ENCODE data around the gene TPMT.

Gene TPMT

GRCh38 chr6:18122128-18123093 lies 32.5 kb downstream of the TPMT start, which contains the start of gene NHLRC1:
Gene NHLRC1, minus strand, starts transcription at chr6:18122677. Its CDS starts 71 bp downstream, at chr6:18122606.
- no peak for DNase-seq
- H3K27ac ChIP-seq (ENCODE audit: low read length): no peak within 1 kb of the TSS

GRCh38 chr6:18121580-18122127 lies 33.2 kb downstream of the TPMT start:
- H2AFZ ChIP-seq (ENCODE audit: low read depth, low read length): no peak overlapping the region
- H3K27ac ChIP-seq (ENCODE audit: low read length): no peak overlapping the region
- H3K4me2 ChIP-seq (ENCODE audit: insufficient read depth, low read length): no peak overlapping the region
- no peaks in the 10 kb centered on the region for H3K9me3 ChIP-seq (ENCODE audit: insufficient read depth, low read length, severe bottlenecking)
- no peaks in the 10 kb centered on the region for H4K20me1 ChIP-seq (ENCODE audit: insufficient read depth, low read length)
- H3K79me2 ChIP-seq (ENCODE audit: insufficient read depth, low read length): no peaks in the 10 kb centered on the region
- H3K27me3 ChIP-seq (ENCODE audit: insufficient read depth, low read length, poor library complexity): no peaks in the 10 kb centered on the region
- H3K4me1 ChIP-seq (ENCODE audit: insufficient read depth, low read length): no peaks in the 10 kb centered on the region
- H3K4me3 ChIP-seq (ENCODE audit: low read depth in 1 of 2, low read length in 2 of 2): no peak overlapping the region
- ATAC-seq (ENCODE audit: insufficient read depth, low read depth) (no peak), DNase-seq (peak; percentile 4)
- H3K9ac ChIP-seq (ENCODE audit: low read depth, low read length): no peak overlapping the region
- no peaks in the 10 kb centered on the region for H3K36me3 ChIP-seq (ENCODE audit: insufficient read depth, low read length)
- TF ChIP-seq EZH2 (IDR thresholded peaks at IDR 0.05; ENCODE audit: borderline replicate concordance, low read depth, low read length, severe bottlenecking): no peak
- TF ChIP-seq CTCF (IDR thresholded peaks at IDR 0.05; ENCODE audit: borderline replicate concordance, extremely low read depth, low read length, poor library complexity, severe bottlenecking): peak; percentile 26

More at GRCh38 chr6:18122128-18123093, 32.5 kb downstream of the TPMT start, which contains the start of gene NHLRC1:
- Histone ChIP-seq H3K4me2 (ENCODE audit: insufficient read depth, low read length) (no peak within 1 kb of the TSS), H3K9me3 (ENCODE audit: insufficient read depth, low read length, severe bottlenecking) (no peaks in the 10 kb centered on the region), H3K4me3 (ENCODE audit: low read depth in 1 of 2, low read length in 2 of 2) (no peak within 1 kb of the TSS), H3K27me3 (ENCODE audit: insufficient read depth, low read length, poor library complexity) (no peaks in the 10 kb centered on the region), H4K20me1 (ENCODE audit: insufficient read depth, low read length) (no peaks in the 10 kb centered on the region), H3K36me3 (ENCODE audit: insufficient read depth, low read length) (no peaks in the 10 kb centered on the region), H3K4me1 (ENCODE audit: insufficient read depth, low read length) (no peaks in the 10 kb centered on the region), H3K9ac (ENCODE audit: low read depth, low read length) (no peak within 1 kb of the TSS), H2AFZ (ENCODE audit: low read depth, low read length) (no peak within 1 kb of the TSS), H3K79me2 (ENCODE audit: insufficient read depth, low read length) (no peaks in the 10 kb centered on the region)
- no peak for ATAC-seq (ENCODE audit: insufficient read depth, low read depth)
- TF ChIP-seq CTCF (IDR thresholded peaks at IDR 0.05; ENCODE audit: borderline replicate concordance, extremely low read depth, low read length, poor library complexity, severe bottlenecking): peak; percentile 26
- no peak for TF ChIP-seq EZH2 (IDR thresholded peaks at IDR 0.05; ENCODE audit: borderline replicate concordance, low read depth, low read length, severe bottlenecking)

- Histone ChIP-seq H3K4me1 (ENCODE audit: insufficient read depth, low read length) (no peaks in the 10 kb centered on the region), H3K27ac (ENCODE audit: low read length) (no peak overlapping the region), H3K4me2 (ENCODE audit: insufficient read depth, low read length) (no peak overlapping the region), H3K9ac (ENCODE audit: low read depth, low read length) (no peak overlapping the region), H3K36me3 (ENCODE audit: insufficient read depth, low read length) (no peaks in the 10 kb centered on the region), H3K9me3 (ENCODE audit: insufficient read depth, low read length, severe bottlenecking) (no peaks in the 10 kb centered on the region), H3K79me2 (ENCODE audit: insufficient read depth, low read length) (no peaks in the 10 kb centered on the region), H2AFZ (ENCODE audit: low read depth, low read length) (no peak overlapping the region), H3K27me3 (ENCODE audit: insufficient read depth, low read length, poor library complexity) (peaks cover 5% of the 10 kb centered on the region), H3K4me3 (ENCODE audit: low read depth in 1 of 2, low read length in 2 of 2) (no peak overlapping the region), H4K20me1 (ENCODE audit: insufficient read depth, low read length) (no peaks in the 10 kb centered on the region)
- ATAC-seq (ENCODE audit: insufficient read depth, low read depth) (no peak), DNase-seq (no peak)
- no peak for TF ChIP-seq EZH2 (IDR thresholded peaks at IDR 0.05; ENCODE audit: borderline replicate concordance, low read depth, low read length, severe bottlenecking)
- TF ChIP-seq CTCF (IDR thresholded peaks at IDR 0.05; ENCODE audit: borderline replicate concordance, extremely low read depth, low read length, poor library complexity, severe bottlenecking): no peak
Measured at GRCh38 chr6:18119236-18119635, 35.6 kb downstream of the TPMT start.

Measured in DND-41 (cell line).